Heart left ventricle (tissue), 16 donors: Measurements from ENCODE around the gene KCNMB4. TPM values are rescaled to one million over a fixed set of nuclear protein-coding genes. Genes with fewer than 3 reads are reported as not detected.

Experiments used
- ATAC-seq, 4 donors: fragments of 200-7000 bp; cut with Tn5 transposase; one replicate each; pipeline ENCODE4 v1.9.1; 2020 to 2022; ENCODE audit warnings: moderate library complexity in 4 of 4, mild to moderate bottlenecking in 3 of 4, moderate number of reproducible peaks in 1 of 4
- DNase-seq, 5 donors: peaks; one replicate each; pipeline ENCODE4 v3.0.0-alpha.2; 2020
- H3K27ac ChIP-seq, 12 donors: fragments of 200-600 bp; sonication (generic) in 4 of 12; one replicate each; pipeline versions ENCODE4 v1.5.0 to v1.8.0; 2016 to 2022; ENCODE audit warnings: mild to moderate bottlenecking in 2 of 12
- H3K27me3 ChIP-seq, 9 donors: fragments of 200-600 bp; sonication (generic) in 2 of 9; one replicate each; pipeline versions ENCODE4 v1.5.1 to v1.8.0; 2016 to 2022; ENCODE audit warnings: mild to moderate bottlenecking in 3 of 9
- H3K36me3 ChIP-seq, 9 donors: fragments of 200-600 bp; sonication (generic) in 2 of 9; one replicate each; pipeline versions ENCODE4 v1.5.0 to v1.8.0; 2018 to 2022; ENCODE audit warnings: mild to moderate bottlenecking in 2 of 9
- H3K4me1 ChIP-seq, 12 donors: fragments of 200-600 bp; sonication (generic) in 4 of 12; one replicate each; pipeline versions ENCODE4 v1.5.0 to v1.8.0; 2016 to 2022; ENCODE audit warnings: mild to moderate bottlenecking in 3 of 12
- H3K4me3 ChIP-seq, 12 donors: fragments of 200-600 bp; sonication (generic) in 4 of 12; one replicate each; pipeline versions ENCODE4 v1.5.0 to v1.8.0; 2017 to 2022; ENCODE audit warnings: mild to moderate bottlenecking in 9 of 12, moderate library complexity in 4 of 12
- H3K9me3 ChIP-seq, 12 donors: fragments of 200-600 bp; sonication (generic) in 4 of 12; one replicate each; pipeline versions ENCODE4 v1.5.0 to v1.8.0; 2016 to 2022; ENCODE audit warnings: mild to moderate bottlenecking in 1 of 12
- CTCF ChIP-seq, 12 donors: fragments of 200-600 bp; sonication (generic) in 4 of 12; IDR thresholded peaks; one replicate each; pipeline versions ENCODE4 v1.5.0 to v1.8.0; 2018 to 2022; ENCODE audit warnings: antibody characterized with exemption in 12 of 12, mild to moderate bottlenecking in 5 of 12
- POLR2A ChIP-seq, 2 donors: fragments of 450-650 bp; IDR thresholded peaks; one replicate each; pipeline ENCODE4 v1.6.1; 2017; ENCODE audit warnings: antibody characterized with exemption in 2 of 2, mild to moderate bottlenecking in 2 of 2, moderate library complexity in 2 of 2
- whole genome bisulfite sequencing, 4 donors: extraction: QIAGEN DNeasy Blood & Tissue Kit in 2 of 4; methylation state at CpG; one replicate each; pipeline versions ENCODE4 v1.1.5 to v1.1.7; 2013 to 2018; 5-methylcytosine and 5-hydroxymethylcytosine counted together
- intact Hi-C, 10 donors: fragments of 100-400 bp; cut with DNase I; formaldehyde crosslinking; loops; one replicate each; pipeline versions ENCODE4 v1.11.1 to v1.14.2; 2022
- polyA plus RNA-seq, 2 donors: library from polyadenylated mRNA; stranded (reverse); fragments of 200-250 nt; gene quantifications; one replicate each; pipeline ENCODE4 v1.2.3, GENCODE V29; 2013
- total RNA-seq, 9 donors: library from RNA; depleted of rRNA in 2 of 9; stranded (reverse); fragments of >200 nt in 2 of 9; fragmentation: NEBNext Ultra II Directional in 3 of 9; extraction: Animal tissue kit (Norgen Biotek cat#: 25700) in 3 of 9; gene quantifications; one replicate each; pipeline versions ENCODE4 v1.1.0 to v1.2.4, GENCODE V29; 2016 to 2023
- donor health status: ischemic (EF 13 %, LVEDD 7.1; RV severe dilation, severe dysfunction).
- donor health status: healthy with polysubstance abuse.
- donor health status: DM: no; HTN: yes; CAD: no.
- donor health status: DM: no; HTN: no; CAD: no.
- donor health status: ischemic (EF 25% LVEDD 6.9; RV normal size, moderate dysfunction).
- donor health status: ischemic (EF 25% LVEDD 5.7; RV mildly dilated, moderate dysfunction).
- donor health status: healthy.
- donor health status: DM: yes; HTN: yes; CAD: no.
- donor health status: ischemic (EF 35%, LVEDD 5.7; RV mildly dilated, moderate dysfunction).
- donor health status: nonischemic (EF 11% LVEDD 7.7; RV severe dilation, severe dysfunction).
- donor health status: DM: yes; HTN: yes; CAD: no.
- donor health status: PGD.
- donor health status: ischemic (EF 29% LVEDD 5.4; RV normal size, mild dysfunction).
- donor health status: nonischemic (EF 23%, LVEDD 6.1; RV moderate dilation, normal function).

Gene KCNMB4
- total and polyA plus RNA-seq, 11 donors = 0.96 to 3.6 (median 2.1) TPM

GRCh38 chr12:70399311-70399710 lies 33.2 kb downstream of the KCNMB4 start:
- no peak overlapping the region for H3K4me3 ChIP-seq
- no peak for DNase-seq
- H3K27ac ChIP-seq = no peak overlapping the region
- no peaks in the 10 kb centered on the region for H3K27me3 ChIP-seq
- 79 to 96% (median 91%) methylated on average over 6 of the region's 6 CpGs for WGBS, 4 donors
- no peak for TF ChIP-seq CTCF (IDR thresholded peaks at IDR 0.05)
- no peak for TF ChIP-seq POLR2A (IDR thresholded peaks at IDR 0.05)
- ATAC-seq = no peak
- H3K4me1 ChIP-seq = no peaks in the 10 kb centered on the region
- H3K9me3 ChIP-seq = no peaks in the 10 kb centered on the region
- H3K36me3 ChIP-seq = peaks cover 0 to 23% (median 2%) of the 10 kb centered on the region in 9 donors
- intact Hi-C loops = no loop called here

GRCh38 chr12:70400124-70400523 lies 34.0 kb downstream of the KCNMB4 start:
- Histone ChIP-seq H3K4me1 (no peaks in the 10 kb centered on the region), H3K27ac (no peak overlapping the region), H3K36me3 (peaks cover 0 to 27% (median 2%) of the 10 kb centered on the region in 9 donors), H3K4me3 (no peak overlapping the region), H3K27me3 (no peaks in the 10 kb centered on the region), H3K9me3 (no peaks in the 10 kb centered on the region)
- DNase-seq = no peak
- intact Hi-C loops = no loop called here
- TF ChIP-seq CTCF (IDR thresholded peaks at IDR 0.05) (no peak), POLR2A (IDR thresholded peaks at IDR 0.05) (no peak)
- 64 to 98% (median 96%) methylated on average over 3 of the region's 3 CpGs for WGBS, 4 donors
- no peak for ATAC-seq

- ATAC-seq = no peak
- H3K36me3 ChIP-seq = peaks cover 0 to 27% (median 2%) of the 10 kb centered on the region in 9 donors
- TF ChIP-seq POLR2A (IDR thresholded peaks at IDR 0.05) = no peak
- TF ChIP-seq CTCF (IDR thresholded peaks at IDR 0.05) = no peak
- no peaks in the 10 kb centered on the region for H3K9me3 ChIP-seq
- H3K4me1 ChIP-seq = no peaks in the 10 kb centered on the region
- H3K27me3 ChIP-seq = no peaks in the 10 kb centered on the region
- no peak for DNase-seq
- 79 to 97% (median 87%) methylated on average over 1 of the region's 1 CpG for WGBS, 4 donors
- H3K27ac ChIP-seq = no peak overlapping the region
- intact Hi-C loops = no loop called here
- H3K4me3 ChIP-seq = no peak overlapping the region
Observed at GRCh38 chr12:70402597-70402996, 36.5 kb downstream of the KCNMB4 start.

- no peak for DNase-seq
- H3K27ac ChIP-seq = no peak overlapping the region
- TF ChIP-seq CTCF (IDR thresholded peaks at IDR 0.05) = no peak
- TF ChIP-seq POLR2A (IDR thresholded peaks at IDR 0.05) = no peak
- H3K4me1 ChIP-seq = no peaks in the 10 kb centered on the region
- no peaks in the 10 kb centered on the region for H3K9me3 ChIP-seq
- intact Hi-C loops = no loop called here
- peaks cover 0 to 27% (median 2%) of the 10 kb centered on the region in 9 donors for H3K36me3 ChIP-seq
- H3K4me3 ChIP-seq = no peak overlapping the region
- no peaks in the 10 kb centered on the region for H3K27me3 ChIP-seq
- ATAC-seq = no peak
Observed at GRCh38 chr12:70403826-70404225, 37.7 kb downstream of the KCNMB4 start.
